Hepatocyte (in vitro differentiated cells): ENCODE data around the gene DNER. TPM values are rescaled to one million over a fixed set of nuclear protein-coding genes. Genes with fewer than 3 reads are reported as not detected.

Source experiments
- DNase-seq: peaks from one replicate; pipeline ENCODE4 v3.0.0-alpha.2; 2016; ENCODE audit warnings: low spot score
- H2AFZ ChIP-seq: fragments of 200-600 bp; sonication (generic); 2 replicates; pipeline ENCODE4 v1.6.0; 2016; ENCODE audit warnings: antibody characterized with exemption, mild to moderate bottlenecking
- H3K27ac ChIP-seq: fragments of 200-600 bp; sonication (generic); 2 replicates; pipeline ENCODE4 v1.5.1; 2016; ENCODE audit warnings: mild to moderate bottlenecking
- H3K27me3 ChIP-seq: fragments of 200-600 bp; sonication (generic); 2 replicates; pipeline ENCODE4 v1.6.1; 2016
- H3K36me3 ChIP-seq: fragments of 200-600 bp; sonication (generic); replicated peaks from 2 replicates; pipeline ENCODE4 v1.5.1; 2016; ENCODE audit warnings: low read depth; ENCODE audit not compliant: insufficient read depth
- H3K4me1 ChIP-seq: fragments of 200-600 bp; sonication (generic); 2 replicates; pipeline ENCODE4 v1.5.1; 2016; ENCODE audit warnings: mild to moderate bottlenecking, moderate library complexity; ENCODE audit not compliant: insufficient read depth
- H3K4me2 ChIP-seq: fragments of 200-600 bp; sonication (generic); 2 replicates; pipeline ENCODE4 v1.6.0; 2016
- H3K4me3 ChIP-seq: fragments of 200-600 bp; sonication (generic); 2 replicates; pipeline ENCODE4 v1.5.1; 2016; ENCODE audit warnings: mild to moderate bottlenecking
- H3K79me2 ChIP-seq: fragments of 200-600 bp; sonication (generic); 2 replicates; pipeline ENCODE4 v1.6.0; 2017; ENCODE audit warnings: mild to moderate bottlenecking
- H3K9me2 ChIP-seq: fragments of 200-600 bp; sonication (generic); replicated peaks from 2 replicates; pipeline ENCODE4 v1.6.0; 2017; ENCODE audit warnings: mild to moderate bottlenecking; ENCODE audit not compliant: insufficient read depth
- H3K9me3 ChIP-seq: fragments of 200-600 bp; sonication (generic); 2 replicates; pipeline ENCODE4 v1.5.1; 2016; ENCODE audit warnings: low read depth, mild to moderate bottlenecking
- H4K20me1 ChIP-seq: fragments of 200-600 bp; sonication (generic); 2 replicates; pipeline ENCODE4 v1.6.0; 2016; ENCODE audit warnings: mild to moderate bottlenecking; ENCODE audit not compliant: insufficient read depth, poor library complexity, severe bottlenecking
- EZH2 ChIP-seq: fragments of 200-600 bp; sonication (generic); IDR thresholded peaks from 2 replicates; pipeline ENCODE4 v1.6.1; 2016; ENCODE audit warnings: antibody characterized with exemption, mild to moderate bottlenecking, borderline replicate concordance
- EZH2phosphoT487 ChIP-seq: fragments of 200-600 bp; sonication (generic); IDR thresholded peaks from one replicate; pipeline ENCODE4 v1.6.1; 2018; ENCODE audit warnings: antibody characterized with exemption, mild to moderate bottlenecking, low read depth, moderate library complexity; ENCODE audit not compliant: unreplicated experiment, severe bottlenecking
- WGBS: methylation state at CpG from one replicate; pipeline ENCODE4 v1.1.6; 2016; ENCODE audit warnings: low lambda C conversion rate; ENCODE audit errors: missing lambda C conversion rate; 5-methylcytosine and 5-hydroxymethylcytosine counted together
- polyA plus RNA-seq: library from polyadenylated mRNA; unstranded; fragments of >200 nt; fragmentation: Nextera tagmentation; extraction: Ambion mirVana; gene quantifications from 2 replicates; pipeline ENCODE4 v1.2.1, GENCODE V29; 2016
- total RNA-seq: library from RNA; depleted of rRNA; stranded (reverse); fragments of >200 nt; gene quantifications from 2 replicates; pipeline ENCODE4 v1.2.3, GENCODE V29; 2014
- TF ChIP-seq, protein P1 (sequence below): fragments of 200-600 bp; sonication (generic); IDR thresholded peaks from 2 replicates; pipeline ENCODE4 v1.5.1; 2016; ENCODE audit warnings: antibody characterized with exemption, mild to moderate bottlenecking; ENCODE audit not compliant: poor library complexity

Gene DNER
- total and polyA plus RNA-seq, 2 experiments from 2014 or later, result 0.37 TPM; not detected in 1

GRCh38 chr2:229586746-229587705 lies 127.3 kb downstream of the DNER start:
- Histone ChIP-seq H3K9me2 (no peaks in the 10 kb centered on the region), H3K4me1 (peaks cover 5% of the 10 kb centered on the region), H3K27ac (no peak overlapping the region), H3K4me2 (peak overlapping the region; percentile 92), H3K4me3 (peak overlapping the region; percentile 76), H4K20me1 (no peaks in the 10 kb centered on the region), H3K27me3 (no peaks in the 10 kb centered on the region), H3K79me2 (no peaks in the 10 kb centered on the region), H3K36me3 (no peaks in the 10 kb centered on the region), H2AFZ (peak overlapping the region; percentile 78), H3K9me3 (no peaks in the 10 kb centered on the region)
- TF ChIP-seq, protein P1, sequence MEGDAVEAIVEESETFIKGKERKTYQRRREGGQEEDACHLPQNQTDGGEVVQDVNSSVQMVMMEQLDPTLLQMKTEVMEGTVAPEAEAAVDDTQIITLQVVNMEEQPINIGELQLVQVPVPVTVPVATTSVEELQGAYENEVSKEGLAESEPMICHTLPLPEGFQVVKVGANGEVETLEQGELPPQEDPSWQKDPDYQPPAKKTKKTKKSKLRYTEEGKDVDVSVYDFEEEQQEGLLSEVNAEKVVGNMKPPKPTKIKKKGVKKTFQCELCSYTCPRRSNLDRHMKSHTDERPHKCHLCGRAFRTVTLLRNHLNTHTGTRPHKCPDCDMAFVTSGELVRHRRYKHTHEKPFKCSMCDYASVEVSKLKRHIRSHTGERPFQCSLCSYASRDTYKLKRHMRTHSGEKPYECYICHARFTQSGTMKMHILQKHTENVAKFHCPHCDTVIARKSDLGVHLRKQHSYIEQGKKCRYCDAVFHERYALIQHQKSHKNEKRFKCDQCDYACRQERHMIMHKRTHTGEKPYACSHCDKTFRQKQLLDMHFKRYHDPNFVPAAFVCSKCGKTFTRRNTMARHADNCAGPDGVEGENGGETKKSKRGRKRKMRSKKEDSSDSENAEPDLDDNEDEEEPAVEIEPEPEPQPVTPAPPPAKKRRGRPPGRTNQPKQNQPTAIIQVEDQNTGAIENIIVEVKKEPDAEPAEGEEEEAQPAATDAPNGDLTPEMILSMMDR, result peak; percentile 88
- no peak for TF ChIP-seq EZH2phosphoT487
- peak; percentile 92 for DNase-seq
- WGBS, result 27% methylated on average over 20 of the region's 20 CpGs

DNA sequence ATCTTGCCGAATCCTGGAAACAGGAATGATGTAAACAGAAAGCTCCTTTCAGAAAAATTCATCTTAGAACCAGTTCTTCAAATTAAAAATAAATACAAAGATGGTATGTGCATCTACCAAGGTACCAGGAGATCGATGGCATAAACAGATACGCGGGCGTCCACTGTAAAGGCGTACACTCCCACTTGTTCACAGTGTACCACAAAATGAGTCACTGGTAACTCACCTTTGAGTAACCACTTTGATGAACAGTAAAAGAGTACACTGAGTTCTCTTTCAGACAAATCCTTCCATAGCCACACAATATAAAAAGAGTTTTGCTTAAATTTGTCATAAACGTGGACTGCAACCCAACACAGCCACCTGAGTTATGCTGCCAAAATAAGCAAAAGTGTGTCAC lies 128.3 kb downstream of the DNER start:
- Histone ChIP-seq H4K20me1 (no peaks in the 10 kb centered on the region), H3K4me2 (no peak overlapping the region), H3K79me2 (no peaks in the 10 kb centered on the region), H3K9me2 (no peaks in the 10 kb centered on the region), H3K4me3 (no peak overlapping the region), H3K27me3 (no peaks in the 10 kb centered on the region), H3K9me3 (no peaks in the 10 kb centered on the region), H3K36me3 (no peaks in the 10 kb centered on the region), H2AFZ (no peak overlapping the region), H3K4me1 (peaks cover 5% of the 10 kb centered on the region), H3K27ac (no peak overlapping the region)
- WGBS, result 83% methylated on average over 7 of the region's 7 CpGs
- DNase-seq, result no peak
- TF ChIP-seq EZH2phosphoT487, result no peak
- TF ChIP-seq, protein P1, result no peak
- TF ChIP-seq EZH2, result no peak

DNA sequence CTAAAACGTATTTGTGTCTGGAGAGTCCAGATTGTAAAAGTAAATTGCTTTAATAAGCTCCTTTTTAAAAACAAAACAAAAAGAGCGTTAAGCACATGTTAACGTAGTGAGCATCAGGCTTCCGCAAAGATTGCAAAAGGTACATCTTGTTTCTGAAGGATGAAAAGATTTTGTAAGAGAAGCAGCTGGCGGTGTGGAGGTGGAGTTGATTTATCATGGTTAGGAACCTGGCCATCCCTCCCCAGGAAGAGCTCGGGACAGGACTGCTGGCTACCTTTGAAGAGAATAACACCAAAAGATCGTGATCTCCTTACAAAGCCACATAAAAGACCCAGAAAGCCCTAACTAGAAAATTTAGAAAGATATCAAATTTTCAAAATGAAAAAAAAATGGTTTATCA lies 132.2 kb downstream of the DNER start:
- no peaks in the 10 kb centered on the region for H3K9me3 ChIP-seq
- WGBS, result 70% methylated on average over 7 of the region's 7 CpGs
- H3K36me3 ChIP-seq, result no peaks in the 10 kb centered on the region
- TF ChIP-seq, protein P1, result no peak
- TF ChIP-seq EZH2phosphoT487 (no peak), EZH2 (no peak)
- H3K4me1 ChIP-seq, result peaks cover 5% of the 10 kb centered on the region
- H3K9me2 ChIP-seq, result no peaks in the 10 kb centered on the region
- H3K27ac ChIP-seq, result no peak overlapping the region
- H2AFZ ChIP-seq, result no peak overlapping the region
- H4K20me1 ChIP-seq, result no peaks in the 10 kb centered on the region
- H3K27me3 ChIP-seq, result no peaks in the 10 kb centered on the region
- no peaks in the 10 kb centered on the region for H3K79me2 ChIP-seq
- H3K4me3 ChIP-seq, result no peak overlapping the region
- peak overlapping the region; percentile 21 for H3K4me2 ChIP-seq
- no peak for DNase-seq
